ENCODE measurements around the gene SYT14. TPM values are rescaled to one million over a fixed set of nuclear protein-coding genes. Genes with fewer than 3 reads are reported as not detected.
"Not testable (repeated sequence)": the region's sequence is repeated elsewhere in the genome, so short reads cannot be mapped to it uniquely, and the experiment has no call there.

The SYT14 gene
- total RNA-seq, 1 experiment from 2014 or later: 2.1 TPM

DNA sequence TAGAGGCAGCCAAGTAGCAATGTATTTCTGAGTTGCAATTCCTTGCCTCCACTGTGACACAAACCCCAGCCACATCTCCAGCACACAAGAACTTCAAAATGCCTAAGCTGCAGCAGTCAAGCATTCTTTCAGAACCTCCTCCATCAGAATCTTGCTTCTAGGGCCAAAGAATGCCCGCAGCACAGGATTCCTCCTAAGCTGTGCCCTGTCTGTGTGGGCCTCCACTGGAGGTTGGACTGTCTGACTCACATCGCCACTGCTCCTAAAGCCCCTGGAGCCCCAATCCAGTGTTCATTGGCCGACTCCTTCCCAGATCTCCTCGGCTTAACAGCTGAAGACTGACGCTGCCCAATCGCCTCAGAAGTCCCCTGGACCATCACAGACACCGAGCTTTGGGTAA lies 251.4 kb downstream of the SYT14 start:
- DNase-seq: no peak
- no peak overlapping the region for H3K27ac Mint-ChIP-seq (ENCODE audit: unreplicated experiment)
- BruUV-seq (replicated peaks): no TSS peak
- no peaks in the 10 kb centered on the region for H3K36me3 Mint-ChIP-seq (ENCODE audit: insufficient read depth, unreplicated experiment)
- no peaks in the 10 kb centered on the region for H3K9me3 Mint-ChIP-seq (ENCODE audit: low read depth, unreplicated experiment)
- CTCF ChIA-PET: no interaction called here
- no peaks in the 10 kb centered on the region for H3K27me3 Mint-ChIP-seq (ENCODE audit: unreplicated experiment)
- no peak overlapping the region for H3K4me3 Mint-ChIP-seq (ENCODE audit: low read depth, unreplicated experiment)
- intact Hi-C loops (cut with micrococcal nuclease; ENCODE audit: unreplicated experiment): no loop called here
- TF ChIP-seq, protein P1, sequence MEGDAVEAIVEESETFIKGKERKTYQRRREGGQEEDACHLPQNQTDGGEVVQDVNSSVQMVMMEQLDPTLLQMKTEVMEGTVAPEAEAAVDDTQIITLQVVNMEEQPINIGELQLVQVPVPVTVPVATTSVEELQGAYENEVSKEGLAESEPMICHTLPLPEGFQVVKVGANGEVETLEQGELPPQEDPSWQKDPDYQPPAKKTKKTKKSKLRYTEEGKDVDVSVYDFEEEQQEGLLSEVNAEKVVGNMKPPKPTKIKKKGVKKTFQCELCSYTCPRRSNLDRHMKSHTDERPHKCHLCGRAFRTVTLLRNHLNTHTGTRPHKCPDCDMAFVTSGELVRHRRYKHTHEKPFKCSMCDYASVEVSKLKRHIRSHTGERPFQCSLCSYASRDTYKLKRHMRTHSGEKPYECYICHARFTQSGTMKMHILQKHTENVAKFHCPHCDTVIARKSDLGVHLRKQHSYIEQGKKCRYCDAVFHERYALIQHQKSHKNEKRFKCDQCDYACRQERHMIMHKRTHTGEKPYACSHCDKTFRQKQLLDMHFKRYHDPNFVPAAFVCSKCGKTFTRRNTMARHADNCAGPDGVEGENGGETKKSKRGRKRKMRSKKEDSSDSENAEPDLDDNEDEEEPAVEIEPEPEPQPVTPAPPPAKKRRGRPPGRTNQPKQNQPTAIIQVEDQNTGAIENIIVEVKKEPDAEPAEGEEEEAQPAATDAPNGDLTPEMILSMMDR (IDR thresholded peaks at IDR 0.05; ENCODE audit: unreplicated experiment): no peak
- no peaks in the 10 kb centered on the region for H3K4me1 Mint-ChIP-seq (ENCODE audit: low read depth, unreplicated experiment)

DNA sequence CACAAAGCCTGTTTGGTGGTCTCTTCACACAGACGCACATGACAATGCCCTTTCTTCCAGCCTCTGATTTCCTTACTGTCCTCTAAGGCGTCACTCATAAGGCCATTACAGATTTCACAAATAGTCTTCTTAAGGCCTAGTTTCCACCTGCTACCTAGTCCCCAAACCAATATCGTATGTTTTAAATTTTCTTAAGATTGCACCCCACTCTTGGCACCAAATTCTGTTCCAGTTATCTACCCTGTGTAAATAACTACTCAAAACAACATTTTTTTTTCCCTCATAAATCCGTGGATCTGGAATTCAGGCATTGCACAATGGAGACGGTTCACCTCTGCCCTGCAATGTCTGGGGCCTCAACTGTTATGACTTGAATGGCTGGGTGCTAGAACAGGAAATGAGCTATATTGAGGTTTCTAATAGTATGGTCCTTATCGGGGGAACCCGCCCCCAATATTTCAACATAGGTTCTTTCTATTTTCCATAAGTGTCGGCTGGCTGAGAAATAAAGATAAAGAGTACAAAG lies 257.7 kb downstream of the SYT14 start:
- Mint-ChIP-seq H3K27me3 (ENCODE audit: unreplicated experiment) (no peaks in the 10 kb centered on the region), H3K27ac (ENCODE audit: unreplicated experiment) (no peak overlapping the region), H3K36me3 (ENCODE audit: insufficient read depth, unreplicated experiment) (no peaks in the 10 kb centered on the region), H3K4me3 (ENCODE audit: low read depth, unreplicated experiment) (no peak overlapping the region), H3K9me3 (ENCODE audit: low read depth, unreplicated experiment) (peaks cover 8% of the 10 kb centered on the region), H3K4me1 (ENCODE audit: low read depth, unreplicated experiment) (peaks cover 5% of the 10 kb centered on the region)
- intact Hi-C loops (cut with micrococcal nuclease; ENCODE audit: unreplicated experiment): no loop called here
- CTCF ChIA-PET: no interaction called here
- DNase-seq: no peak
- BruUV-seq (replicated peaks): no TSS peak
- TF ChIP-seq, protein P1 (IDR thresholded peaks at IDR 0.05; ENCODE audit: unreplicated experiment): no peak

DNA sequence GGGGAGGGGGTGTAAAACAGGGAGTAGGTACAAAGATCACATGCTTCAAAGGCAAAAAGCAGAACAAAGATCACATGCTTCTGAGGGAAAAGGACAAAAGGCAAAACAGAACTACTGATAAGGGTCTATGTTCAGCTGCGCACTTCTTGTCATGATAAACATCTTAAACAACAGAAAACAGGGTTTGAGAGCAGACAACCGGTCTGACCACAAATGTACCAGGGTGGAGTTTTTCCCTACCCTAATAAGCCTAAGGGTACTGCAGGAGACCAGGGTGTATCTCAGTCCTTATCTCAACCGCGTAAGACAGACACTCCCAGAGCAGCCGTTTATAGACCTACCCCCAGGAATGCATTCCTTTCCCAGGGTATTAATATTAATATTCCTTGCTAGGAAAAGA lies 258.2 kb downstream of the SYT14 start:
- H3K27ac Mint-ChIP-seq (ENCODE audit: unreplicated experiment); BruUV-seq (replicated peaks): not testable (repeated sequence)
- H3K4me1 Mint-ChIP-seq (ENCODE audit: low read depth, unreplicated experiment): peaks cover 11% of the 10 kb centered on the region

DNA sequence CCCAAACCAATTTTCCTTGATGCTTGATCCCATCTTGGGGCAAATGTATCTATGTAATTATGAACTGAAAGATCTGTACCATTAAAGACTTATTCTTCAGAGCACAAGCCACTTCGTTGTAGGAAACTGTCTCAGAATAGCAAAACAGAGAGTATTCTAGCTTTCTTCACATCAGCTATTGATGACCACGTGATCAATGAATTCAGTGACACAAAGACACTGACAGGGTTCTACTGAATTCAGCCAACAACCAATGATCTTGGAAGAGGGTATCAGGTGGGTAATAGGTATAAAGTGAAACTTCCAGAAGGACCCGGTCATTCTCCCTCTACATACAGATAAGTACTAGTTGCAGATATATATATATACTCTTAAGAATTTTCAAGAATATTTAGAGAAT lies 260.8 kb downstream of the SYT14 start:
- Mint-ChIP-seq H3K4me1 (ENCODE audit: low read depth, unreplicated experiment) (peaks cover 18% of the 10 kb centered on the region), H3K27ac (ENCODE audit: unreplicated experiment) (no peak overlapping the region), H3K4me3 (ENCODE audit: low read depth, unreplicated experiment) (no peak overlapping the region), H3K27me3 (ENCODE audit: unreplicated experiment) (no peaks in the 10 kb centered on the region), H3K36me3 (ENCODE audit: insufficient read depth, unreplicated experiment) (no peaks in the 10 kb centered on the region), H3K9me3 (ENCODE audit: low read depth, unreplicated experiment) (peaks cover 8% of the 10 kb centered on the region)
- TF ChIP-seq, protein P1 (IDR thresholded peaks at IDR 0.05; ENCODE audit: unreplicated experiment): no peak
- DNase-seq: no peak
- intact Hi-C loops (cut with micrococcal nuclease; ENCODE audit: unreplicated experiment): no loop called here
- BruUV-seq (replicated peaks): no TSS peak
- CTCF ChIA-PET: no interaction called here

More for the DNA sequence above, 258.2 kb downstream of the SYT14 start:
- intact Hi-C loops (cut with micrococcal nuclease; ENCODE audit: unreplicated experiment); DNase-seq; CTCF ChIA-PET; H3K9me3 Mint-ChIP-seq (ENCODE audit: low read depth, unreplicated experiment); H3K27me3 Mint-ChIP-seq (ENCODE audit: unreplicated experiment); H3K4me3 Mint-ChIP-seq (ENCODE audit: low read depth, unreplicated experiment); H3K36me3 Mint-ChIP-seq (ENCODE audit: insufficient read depth, unreplicated experiment): not testable (repeated sequence)

DNA sequence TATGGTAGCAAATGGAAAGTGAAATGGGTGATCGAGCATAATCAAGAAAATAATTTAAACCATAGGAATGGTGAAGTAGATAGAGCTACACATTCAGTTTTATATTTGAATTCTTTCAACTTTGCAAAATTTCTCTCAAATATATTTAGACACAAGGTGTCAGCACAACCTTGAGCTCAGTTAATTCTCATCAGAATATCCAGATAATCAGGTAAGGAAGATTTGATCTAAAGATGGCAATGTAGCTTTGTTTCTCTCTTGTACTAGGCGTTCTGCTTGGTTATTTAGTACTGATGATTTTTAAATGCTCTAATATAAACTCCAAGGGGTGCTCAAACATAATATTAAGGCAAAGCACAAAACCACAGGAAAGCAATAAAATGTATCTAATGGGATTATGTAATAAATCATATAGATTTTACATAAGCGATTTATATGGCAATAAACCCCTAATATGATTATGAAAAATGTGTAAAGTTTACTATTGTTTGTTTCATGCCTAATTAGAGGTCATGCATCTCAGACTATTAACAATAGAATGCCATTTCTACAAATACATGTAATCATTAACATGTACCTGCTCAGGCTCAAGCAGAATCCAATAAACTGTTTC lies 262.2 kb downstream of the SYT14 start:
- Mint-ChIP-seq H3K9me3 (ENCODE audit: low read depth, unreplicated experiment) (peaks cover 8% of the 10 kb centered on the region), H3K27ac (ENCODE audit: unreplicated experiment) (no peak overlapping the region), H3K4me1 (ENCODE audit: low read depth, unreplicated experiment) (peaks cover 18% of the 10 kb centered on the region), H3K27me3 (ENCODE audit: unreplicated experiment) (no peaks in the 10 kb centered on the region), H3K4me3 (ENCODE audit: low read depth, unreplicated experiment) (no peak overlapping the region), H3K36me3 (ENCODE audit: insufficient read depth, unreplicated experiment) (no peaks in the 10 kb centered on the region)
- no peak for DNase-seq
- TF ChIP-seq, protein P1 (IDR thresholded peaks at IDR 0.05; ENCODE audit: unreplicated experiment): no peak
- intact Hi-C loops (cut with micrococcal nuclease; ENCODE audit: unreplicated experiment): loop anchor here (1.0 to 5.0 kb wide), 2 partner anchors 92 to 111 kb away; no protein-coding TSS in a partner anchor
- CTCF ChIA-PET: interaction anchor here (0.7 to 1.2 kb wide), 2 partner anchors 22 to 111 kb away, joined by 3 to 8 read pairs; no protein-coding TSS in a partner anchor
- BruUV-seq (replicated peaks): no TSS peak

Measured in Calu3 (cell line).